WTC11 (cell line): ENCODE data around the gene GZMB.

Experiments
- SP1 ChIP-seq: sonication (generic); formaldehyde crosslinking; conservative IDR thresholded peaks from 2 replicates; pipeline ENCODE4 v1.8.1; 2022; ENCODE audit warnings: missing genetic modification reagents
- TF ChIP-seq, protein P1 (sequence below): sonication (generic); formaldehyde crosslinking; IDR thresholded peaks from 2 replicates; pipeline ENCODE4 v1.8.0; 2022; ENCODE audit warnings: mild to moderate bottlenecking, missing genetic modification reagents
- TF ChIP-seq, protein P2 (sequence below): fragments of 200-600 bp; IDR thresholded peaks from 2 replicates; pipeline ENCODE4 v1.8.0; 2022; ENCODE audit warnings: antibody characterized with exemption

DNA sequence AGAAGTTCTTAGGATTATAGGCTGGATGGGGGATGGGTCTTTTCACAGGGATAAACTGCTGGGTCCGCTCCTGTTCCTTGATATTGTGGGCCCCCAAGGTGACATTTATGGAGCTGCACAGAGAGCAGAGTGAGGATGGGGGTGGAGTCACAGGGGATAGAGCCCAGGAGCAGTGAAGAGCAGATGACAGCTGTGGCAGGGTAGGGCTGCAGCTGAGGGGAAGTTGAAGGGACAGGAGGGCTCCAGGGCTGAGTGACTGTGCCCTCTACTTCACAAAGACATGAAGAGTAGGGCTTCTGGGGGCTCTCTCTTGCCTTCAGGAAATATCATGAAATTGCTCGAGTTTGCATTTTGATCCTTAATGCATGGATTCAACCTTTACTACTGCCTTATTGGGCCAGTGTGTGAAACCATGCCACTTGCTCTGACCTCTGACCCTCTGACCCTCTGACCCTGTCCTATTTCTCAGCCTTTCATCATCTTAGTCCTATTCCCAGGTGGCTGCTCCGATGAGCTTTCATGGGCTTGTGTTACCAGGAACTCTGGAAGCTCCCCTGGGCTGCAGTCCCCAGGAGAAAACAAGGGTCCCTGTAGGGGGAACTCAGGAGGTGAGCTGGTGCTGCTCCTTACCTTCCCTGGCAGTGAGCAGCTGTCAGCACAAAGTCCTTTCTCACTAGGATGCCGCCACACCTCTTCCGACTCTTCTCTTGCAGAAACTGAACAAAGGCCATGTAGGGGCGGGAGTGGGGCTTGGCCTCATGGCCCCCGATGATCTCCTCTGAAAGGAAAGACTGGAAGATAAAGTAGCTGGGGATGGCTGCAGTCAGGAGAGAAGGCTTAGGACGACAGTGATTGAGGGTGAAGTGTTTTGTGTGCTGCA, 26.1 kb downstream of the GZMB start:
- TF ChIP-seq, protein P1, sequence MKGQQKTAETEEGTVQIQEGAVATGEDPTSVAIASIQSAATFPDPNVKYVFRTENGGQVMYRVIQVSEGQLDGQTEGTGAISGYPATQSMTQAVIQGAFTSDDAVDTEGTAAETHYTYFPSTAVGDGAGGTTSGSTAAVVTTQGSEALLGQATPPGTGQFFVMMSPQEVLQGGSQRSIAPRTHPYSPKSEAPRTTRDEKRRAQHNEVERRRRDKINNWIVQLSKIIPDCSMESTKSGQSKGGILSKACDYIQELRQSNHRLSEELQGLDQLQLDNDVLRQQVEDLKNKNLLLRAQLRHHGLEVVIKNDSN (CRISPR knock-in tag): no peak
- TF ChIP-seq, protein P2, sequence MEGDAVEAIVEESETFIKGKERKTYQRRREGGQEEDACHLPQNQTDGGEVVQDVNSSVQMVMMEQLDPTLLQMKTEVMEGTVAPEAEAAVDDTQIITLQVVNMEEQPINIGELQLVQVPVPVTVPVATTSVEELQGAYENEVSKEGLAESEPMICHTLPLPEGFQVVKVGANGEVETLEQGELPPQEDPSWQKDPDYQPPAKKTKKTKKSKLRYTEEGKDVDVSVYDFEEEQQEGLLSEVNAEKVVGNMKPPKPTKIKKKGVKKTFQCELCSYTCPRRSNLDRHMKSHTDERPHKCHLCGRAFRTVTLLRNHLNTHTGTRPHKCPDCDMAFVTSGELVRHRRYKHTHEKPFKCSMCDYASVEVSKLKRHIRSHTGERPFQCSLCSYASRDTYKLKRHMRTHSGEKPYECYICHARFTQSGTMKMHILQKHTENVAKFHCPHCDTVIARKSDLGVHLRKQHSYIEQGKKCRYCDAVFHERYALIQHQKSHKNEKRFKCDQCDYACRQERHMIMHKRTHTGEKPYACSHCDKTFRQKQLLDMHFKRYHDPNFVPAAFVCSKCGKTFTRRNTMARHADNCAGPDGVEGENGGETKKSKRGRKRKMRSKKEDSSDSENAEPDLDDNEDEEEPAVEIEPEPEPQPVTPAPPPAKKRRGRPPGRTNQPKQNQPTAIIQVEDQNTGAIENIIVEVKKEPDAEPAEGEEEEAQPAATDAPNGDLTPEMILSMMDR: no peak
- TF ChIP-seq SP1: no peak
